ENCODE data around the gene TWNK.

TWNK gene

GRCh38 chr10:101012525-101013364 is 25.4 kb downstream of the TWNK start:
- DNase-seq, result peak; percentile 78

- no peak for DNase-seq
These were observed 26.1 kb downstream of the TWNK start for GRCh38 chr10:101013365-101013825.

GRCh38 chr10:101014230-101014884 is 27.0 kb downstream of the TWNK start:
- DNase-seq, result peak; percentile 85

- DNase-seq, result no peak
These were observed 27.7 kb downstream of the TWNK start for GRCh38 chr10:101014966-101015581.

- DNase-seq, result no peak
These were observed 28.2 kb downstream of the TWNK start for GRCh38 chr10:101015582-101015973.

- DNase-seq, result no peak
These were observed 29.5 kb downstream of the TWNK start for GRCh38 chr10:101016814-101017213.

- no peak for DNase-seq
These were observed 30.8 kb downstream of the TWNK start for GRCh38 chr10:101018118-101018599.

- DNase-seq, result peak; percentile 80
These were observed 31.5 kb downstream of the TWNK start for GRCh38 chr10:101018600-101019439.

GRCh38 chr10:101019440-101019703 is 32.0 kb downstream of the TWNK start:
- no peak for DNase-seq

GRCh38 chr10:101020427-101021075 is 33.2 kb downstream of the TWNK start:
- DNase-seq, result no peak

GRCh38 chr10:101021239-101021638 is 33.9 kb downstream of the TWNK start:
- no peak for DNase-seq

GRCh38 chr10:101021692-101022251 is 34.4 kb downstream of the TWNK start:
- no peak for DNase-seq

GRCh38 chr10:101022967-101023705 is 35.8 kb downstream of the TWNK start:
- peak; percentile 23 for DNase-seq

- no peak for DNase-seq
These were observed 39.9 kb downstream of the TWNK start for GRCh38 chr10:101027106-101027720.

- DNase-seq, result no peak
These were observed 41.3 kb downstream of the TWNK start for GRCh38 chr10:101028446-101029337.

GRCh38 chr10:101029520-101030295 is 42.4 kb downstream of the TWNK start:
- DNase-seq, result no peak

- DNase-seq, result no peak
These were observed 43.3 kb downstream of the TWNK start for GRCh38 chr10:101030496-101031127.

- DNase-seq, result peak; percentile 99
These were observed 43.9 kb downstream of the TWNK start, which contains the start of the genes PDZD7 and SFXN3 for GRCh38 chr10:101031128-101031795. Gene PDZD7 (minus strand): TSS chr10:101031129. CDS start chr10:101030219, 910 bp downstream. Gene SFXN3 (plus strand): TSS chr10:101031234. CDS start chr10:101034695, 3,461 bp downstream.
